Brain microvascular endothelial cell (primary cell): ENCODE data around the gene SPATA33.

Experiments used
- DNase-seq: peaks from one replicate; pipeline ENCODE4 v3.0.0-alpha.2; 2020
- H3K27ac ChIP-seq: fragments of 250-450 bp; sonication (Bioruptor Pico); 2 replicates; pipeline ENCODE4 v1.5.1; 2020; ENCODE audit warnings: mild to moderate bottlenecking, moderate library complexity
- H3K27me3 ChIP-seq: fragments of 250-450 bp; sonication (Bioruptor Pico); replicated peaks from 2 replicates; pipeline ENCODE4 v1.5.1; 2020; ENCODE audit warnings: mild to moderate bottlenecking
- H3K36me3 ChIP-seq: fragments of 250-450 bp; sonication (Bioruptor Pico); replicated peaks from 2 replicates; pipeline ENCODE4 v1.5.1; 2020; ENCODE audit warnings: mild to moderate bottlenecking
- H3K4me3 ChIP-seq: 2 replicates; pipeline ENCODE4 v1.5.1; 2011; ENCODE audit warnings: low read depth, mild to moderate bottlenecking, control low read depth, low read length, moderate library complexity
- CTCF ChIP-seq: IDR thresholded peaks from 2 replicates; pipeline ENCODE4 v1.5.1; 2011; ENCODE audit warnings: low read depth, mild to moderate bottlenecking, moderate library complexity, low read length, control low read depth, inconsistent platforms; ENCODE audit errors: missing control alignments
- in situ Hi-C: cut with HindIII; loops from 2 replicates; pipeline ENCODE4 v1.10.0; 2017; ENCODE audit warnings: low sequenced_read_pairs, low pct_ligation_motif_present

SPATA33 gene

GRCh38 chr16:89706518-89707260, 49.1 kb downstream of the SPATA33 start:
- Histone ChIP-seq H3K27me3 (no peaks in the 10 kb centered on the region), H3K36me3 (no peaks in the 10 kb centered on the region), H3K4me3 (no peak overlapping the region), H3K27ac (no peak overlapping the region)
- in situ Hi-C loops: no loop called here
- DNase-seq: no peak
- no peak for TF ChIP-seq CTCF

DNA sequence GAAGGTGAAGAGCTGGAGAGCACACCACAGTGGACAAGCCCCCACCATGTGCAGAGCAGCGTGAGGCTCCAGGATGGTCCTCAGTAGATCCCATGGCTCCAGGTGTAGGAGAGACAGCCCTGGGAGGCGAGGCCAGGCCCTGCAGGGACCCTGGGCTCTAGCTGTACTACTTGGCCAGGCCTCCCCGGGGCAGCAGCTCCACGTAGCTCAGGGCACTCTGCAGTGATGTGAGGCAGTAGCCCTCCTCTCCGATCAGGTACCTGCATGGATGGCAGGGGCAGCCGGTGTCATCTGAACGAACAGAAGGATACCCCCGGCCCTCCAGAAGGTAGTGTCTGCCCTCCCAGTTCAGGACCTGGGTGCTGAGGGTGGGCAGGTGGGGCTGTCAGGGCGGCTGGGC, 50.1 kb downstream of the SPATA33 start:
- no peak overlapping the region for H3K27ac ChIP-seq
- no peaks in the 10 kb centered on the region for H3K27me3 ChIP-seq
- H3K4me3 ChIP-seq: no peak overlapping the region
- in situ Hi-C loops: no loop called here
- TF ChIP-seq CTCF: no peak
- H3K36me3 ChIP-seq: no peaks in the 10 kb centered on the region
- DNase-seq: no peak

DNA sequence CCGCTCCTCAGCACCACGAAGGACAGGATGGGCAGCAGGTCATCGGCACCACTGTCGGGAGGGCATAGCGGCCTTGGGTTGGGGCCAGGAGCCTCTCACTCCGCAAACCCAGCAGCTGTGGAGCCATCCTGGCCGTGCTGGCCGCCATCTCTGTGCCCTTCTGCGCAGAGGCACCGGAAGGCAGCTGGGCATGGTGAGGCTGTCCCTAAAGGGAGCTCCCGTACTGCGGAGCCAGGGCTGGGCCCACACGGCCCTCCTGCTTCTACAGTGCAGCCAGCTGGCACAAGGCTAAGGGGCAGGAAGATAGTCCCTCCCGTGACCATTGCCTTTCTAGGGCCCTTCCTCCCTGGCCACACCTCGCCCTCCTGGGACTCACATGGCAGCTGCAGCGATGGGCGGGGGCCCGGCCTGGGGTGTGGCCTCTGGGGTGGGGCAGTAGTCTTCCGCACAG, 50.9 kb downstream of the SPATA33 start:
- DNase-seq: no peak
- in situ Hi-C loops: no loop called here
- Histone ChIP-seq H3K27ac (no peak overlapping the region), H3K36me3 (no peaks in the 10 kb centered on the region), H3K4me3 (no peak overlapping the region), H3K27me3 (no peaks in the 10 kb centered on the region)
- no peak for TF ChIP-seq CTCF

GRCh38 chr16:89709166-89709565, 51.5 kb downstream of the SPATA33 start:
- no peaks in the 10 kb centered on the region for H3K36me3 ChIP-seq
- H3K4me3 ChIP-seq: no peak overlapping the region
- DNase-seq: no peak
- no peak for TF ChIP-seq CTCF
- H3K27ac ChIP-seq: no peak overlapping the region
- in situ Hi-C loops: no loop called here
- no peaks in the 10 kb centered on the region for H3K27me3 ChIP-seq

DNA sequence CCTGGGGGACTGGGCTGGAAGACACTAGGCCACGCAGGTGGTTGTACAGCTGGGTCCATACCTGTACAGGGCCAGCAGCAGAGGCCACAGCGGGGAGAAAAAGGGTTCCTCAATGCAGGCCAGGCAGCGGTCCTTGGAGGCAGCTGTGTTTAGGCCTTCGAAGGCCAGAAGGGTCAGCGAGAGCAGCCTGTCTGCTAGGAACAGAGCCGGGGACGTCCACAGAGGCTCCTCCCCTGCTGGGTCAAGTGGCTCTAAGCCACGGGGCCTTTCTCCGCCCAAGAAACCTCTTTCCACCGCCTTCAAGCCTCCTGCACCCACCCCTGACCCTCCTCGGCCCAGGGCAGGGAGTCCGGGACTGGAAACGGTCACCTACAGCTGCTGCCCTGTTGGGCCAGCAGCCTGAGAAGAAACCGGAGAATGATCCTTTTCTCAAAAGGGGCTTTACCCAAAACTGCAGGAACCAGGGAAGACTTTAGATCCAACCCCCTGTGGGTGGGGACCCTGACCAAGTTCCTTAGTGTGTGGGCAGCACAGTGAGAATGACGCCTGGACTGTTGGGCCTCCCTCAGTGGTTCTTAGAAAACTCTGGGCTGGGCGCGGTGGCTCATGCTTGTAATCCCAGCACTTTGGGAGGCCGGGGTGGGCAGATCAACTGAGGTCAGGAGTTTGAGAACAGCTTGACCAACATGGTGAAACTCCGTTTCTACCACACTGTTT, 52.2 kb downstream of the SPATA33 start:
- no peak for DNase-seq
- Histone ChIP-seq H3K27me3 (no peaks in the 10 kb centered on the region), H3K4me3 (no peak overlapping the region), H3K27ac (no peak overlapping the region), H3K36me3 (no peaks in the 10 kb centered on the region)
- in situ Hi-C loops: no loop called here
- no peak for TF ChIP-seq CTCF
